HG02678 (cell line): ENCODE results near the gene SEMA6D.

Experiments used
- ATAC-seq: cut with Tn5 transposase; IDR thresholded peaks from one replicate; pipeline ENCODE4 v1.9.1; 2021; ENCODE audit warnings: mild to moderate bottlenecking, moderate library complexity; ENCODE audit not compliant: unreplicated experiment

Gene SEMA6D

DNA sequence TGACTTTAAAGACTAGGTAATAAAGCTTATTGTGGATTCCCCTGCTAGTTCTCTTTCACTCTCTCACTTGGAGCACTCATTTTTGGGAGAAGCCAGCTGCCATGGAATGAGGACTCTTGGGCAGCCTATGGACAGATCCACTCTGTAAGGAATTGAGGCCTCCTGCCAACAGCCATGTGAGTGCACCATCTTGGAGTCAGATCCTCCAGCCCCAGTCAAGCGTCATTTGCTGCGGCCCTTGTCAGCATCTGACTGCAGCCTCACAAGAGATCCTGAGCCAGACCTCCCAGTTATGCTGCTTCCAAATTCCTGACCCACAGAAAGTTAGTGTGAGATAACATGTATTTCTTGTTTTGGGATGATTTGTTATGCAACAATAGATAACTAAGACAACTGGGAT lies 101.9 kb downstream of the SEMA6D start:
- ATAC-seq: no peak

DNA sequence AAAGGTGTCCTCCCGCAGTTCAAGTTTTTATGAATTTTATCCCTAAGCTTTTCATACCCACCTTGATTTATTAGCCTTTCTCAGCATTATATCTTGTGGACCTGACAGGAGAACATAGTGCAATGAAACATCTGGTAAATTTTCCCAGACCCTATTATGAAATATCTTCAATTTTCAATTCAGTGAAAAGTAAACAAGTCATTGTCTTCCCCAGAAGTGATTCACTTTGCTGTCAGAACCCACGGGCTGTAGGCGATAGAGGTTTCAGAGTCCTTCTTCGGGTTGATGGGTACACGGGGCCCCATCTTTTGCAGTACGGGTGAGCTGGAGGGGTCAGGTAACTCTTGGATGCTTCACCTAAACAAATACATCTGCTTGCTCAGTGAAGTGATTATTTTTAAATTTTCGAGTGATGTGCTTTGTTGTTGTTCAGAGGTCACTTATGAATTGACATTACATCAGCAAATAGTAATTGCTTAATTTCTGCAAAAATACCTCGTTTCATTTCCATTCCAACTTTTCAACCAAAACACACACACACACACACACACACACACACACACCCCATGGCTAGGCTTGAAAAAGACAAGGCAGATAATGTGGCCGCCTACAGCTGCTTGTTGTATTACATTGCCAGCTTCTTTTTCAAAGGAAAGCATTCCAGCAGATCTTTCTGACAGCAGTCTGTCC lies 102.9 kb downstream of the SEMA6D start:
- ATAC-seq: no peak

DNA sequence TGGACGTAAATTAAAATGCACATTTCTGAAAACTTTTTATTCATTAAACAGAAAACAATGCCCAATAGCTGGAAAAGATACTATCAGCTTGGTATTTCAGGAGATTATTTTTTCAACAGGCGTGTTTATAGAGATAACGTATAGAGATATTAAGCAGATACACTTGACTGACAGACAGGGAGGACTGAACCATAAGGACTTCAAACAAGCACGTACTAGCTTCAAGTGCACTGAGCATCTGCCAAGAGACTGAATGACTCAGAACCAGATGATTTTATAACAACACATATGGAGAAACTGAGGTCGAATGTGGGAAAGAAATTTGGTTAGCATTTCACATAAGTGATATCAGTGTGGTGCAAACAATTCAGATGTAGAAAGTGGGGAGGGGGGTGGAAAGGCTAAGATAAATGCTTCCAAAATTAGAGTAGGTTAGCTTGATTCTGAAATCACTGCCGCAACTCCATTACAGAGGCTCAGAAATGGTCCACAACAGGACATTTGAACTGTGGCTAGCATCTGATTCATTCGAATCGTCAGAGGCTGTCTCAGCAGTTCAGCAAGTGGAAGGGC lies 103.5 kb downstream of the SEMA6D start:
- no peak for ATAC-seq

DNA sequence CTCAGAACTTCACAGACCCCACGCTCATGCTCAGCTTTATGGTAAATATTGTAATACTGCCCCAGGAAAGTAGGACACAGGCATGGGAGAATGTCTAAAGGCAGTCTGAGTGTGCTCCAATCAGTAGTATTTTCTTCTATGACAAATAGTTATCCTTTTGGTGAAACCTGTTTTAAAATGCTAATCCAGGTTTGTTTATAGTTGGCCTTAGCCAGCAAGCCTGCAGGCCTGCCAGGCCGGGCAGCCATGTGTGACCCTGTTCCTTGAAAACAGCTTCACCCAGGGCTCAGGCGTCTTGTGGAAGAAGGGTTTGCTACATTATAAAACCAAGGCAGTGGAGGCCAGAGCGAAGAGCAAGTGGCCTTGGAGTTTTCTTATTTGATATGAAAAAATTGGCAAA lies 104.7 kb downstream of the SEMA6D start:
- no peak for ATAC-seq
